Vagina (tissue), 2 donors: ENCODE measurements around the gene TFG.

Experiments
- POLR2A ChIP-seq, 2 donors: fragments of 450-650 bp; IDR thresholded peaks; one replicate each; pipeline ENCODE4 v1.6.1; 2017; ENCODE audit warnings: antibody characterized with exemption in 2 of 2, mild to moderate bottlenecking in 2 of 2, moderate library complexity in 2 of 2
- POLR2AphosphoS5 ChIP-seq, 2 donors: sonication (generic); formaldehyde crosslinking; IDR thresholded peaks; one replicate each; pipeline ENCODE4 v1.9.0; 2017; ENCODE audit warnings: antibody characterized with exemption in 2 of 2, mild to moderate bottlenecking in 2 of 2, low read depth in 1 of 2; ENCODE audit not compliant: insufficient read depth in 1 of 2
- TF ChIP-seq, protein P1 (sequence below), 3 experiments: fragments of 450-650 bp in 2 of 3; fragments of 200-600 bp in 1 of 3; sonication (generic) in 1 of 3; IDR thresholded peaks; one replicate each; pipeline ENCODE4 v1.5.1; 2017 to 2019; ENCODE audit warnings: antibody characterized with exemption in 3 of 3, mild to moderate bottlenecking in 2 of 3, moderate library complexity in 2 of 3

DNA sequence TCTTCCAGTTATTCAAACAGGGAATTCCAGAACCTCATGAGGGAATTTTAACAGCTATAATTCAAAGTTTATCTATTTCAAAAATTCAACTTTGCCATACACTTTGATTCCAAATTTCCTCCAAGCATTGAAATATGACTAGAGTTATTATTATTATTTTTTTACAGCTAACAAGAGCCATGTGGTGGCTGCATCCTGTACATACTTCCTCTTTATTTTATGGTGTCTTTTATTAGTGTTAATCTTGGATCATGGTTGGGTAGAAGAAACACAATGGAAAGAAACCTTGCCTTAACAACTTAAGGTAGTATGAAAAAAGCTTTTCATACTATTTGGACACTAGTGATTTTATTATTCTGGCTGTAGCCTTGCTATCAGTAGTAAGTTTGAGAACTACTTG lies 52.7 kb downstream of the TFG start:
- TF ChIP-seq POLR2A (IDR thresholded peaks at IDR 0.05) = no peak
- TF ChIP-seq, protein P1, sequence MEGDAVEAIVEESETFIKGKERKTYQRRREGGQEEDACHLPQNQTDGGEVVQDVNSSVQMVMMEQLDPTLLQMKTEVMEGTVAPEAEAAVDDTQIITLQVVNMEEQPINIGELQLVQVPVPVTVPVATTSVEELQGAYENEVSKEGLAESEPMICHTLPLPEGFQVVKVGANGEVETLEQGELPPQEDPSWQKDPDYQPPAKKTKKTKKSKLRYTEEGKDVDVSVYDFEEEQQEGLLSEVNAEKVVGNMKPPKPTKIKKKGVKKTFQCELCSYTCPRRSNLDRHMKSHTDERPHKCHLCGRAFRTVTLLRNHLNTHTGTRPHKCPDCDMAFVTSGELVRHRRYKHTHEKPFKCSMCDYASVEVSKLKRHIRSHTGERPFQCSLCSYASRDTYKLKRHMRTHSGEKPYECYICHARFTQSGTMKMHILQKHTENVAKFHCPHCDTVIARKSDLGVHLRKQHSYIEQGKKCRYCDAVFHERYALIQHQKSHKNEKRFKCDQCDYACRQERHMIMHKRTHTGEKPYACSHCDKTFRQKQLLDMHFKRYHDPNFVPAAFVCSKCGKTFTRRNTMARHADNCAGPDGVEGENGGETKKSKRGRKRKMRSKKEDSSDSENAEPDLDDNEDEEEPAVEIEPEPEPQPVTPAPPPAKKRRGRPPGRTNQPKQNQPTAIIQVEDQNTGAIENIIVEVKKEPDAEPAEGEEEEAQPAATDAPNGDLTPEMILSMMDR (IDR thresholded peaks at IDR 0.05) = no peak
- no peak for TF ChIP-seq POLR2AphosphoS5 (IDR thresholded peaks at IDR 0.05; ENCODE audit: insufficient read depth in 1 of 2, low read depth in 1 of 2)
